ENCODE measurements around the gene CPNE2. TPM values are rescaled to one million over a fixed set of nuclear protein-coding genes. Genes with fewer than 3 reads are reported as not detected.

Gene CPNE2
- total RNA-seq, 1 donor from 2014 or later: 40.3 TPM

DNA sequence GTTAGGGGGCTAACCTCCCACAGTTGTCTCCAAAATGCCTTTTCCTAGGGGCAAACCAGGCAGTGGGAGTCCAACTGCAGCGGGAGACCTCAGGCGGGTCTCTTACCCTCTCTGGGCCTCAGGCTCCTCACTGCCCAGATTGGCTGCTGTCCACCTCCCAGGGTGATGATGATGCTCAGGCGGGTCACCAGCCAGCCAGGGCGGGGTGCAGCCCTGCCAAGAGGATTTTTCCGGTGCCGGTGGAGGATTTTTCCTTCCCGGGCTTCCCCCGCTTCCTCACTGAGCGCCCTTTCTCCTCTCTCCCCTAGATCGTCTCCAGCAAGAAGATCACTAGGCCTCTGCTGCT is 22.8 kb downstream of the CPNE2 start:
- Histone ChIP-seq H3K4me1 (peaks cover 20% of the 10 kb centered on the region), H3K27ac (peak overlapping the region; percentile 2), H3K4me3 (no peak overlapping the region), H3K9me3 (no peaks in the 10 kb centered on the region), H3K36me3 (peaks cover 0 to 30% of the 10 kb centered on the region in 2 donors), H3K27me3 (no peaks in the 10 kb centered on the region)
- intact Hi-C loops (cut with DNase I): no loop called here
- TF ChIP-seq POLR2A (IDR thresholded peaks at IDR 0.05) (no peak), POLR2AphosphoS5 (IDR thresholded peaks at IDR 0.05; ENCODE audit: insufficient read depth in 1 of 2, low read depth in 1 of 2) (no peak)
- DNase-seq (ENCODE audit: extremely low spot score in 2 of 2): no peak

DNA sequence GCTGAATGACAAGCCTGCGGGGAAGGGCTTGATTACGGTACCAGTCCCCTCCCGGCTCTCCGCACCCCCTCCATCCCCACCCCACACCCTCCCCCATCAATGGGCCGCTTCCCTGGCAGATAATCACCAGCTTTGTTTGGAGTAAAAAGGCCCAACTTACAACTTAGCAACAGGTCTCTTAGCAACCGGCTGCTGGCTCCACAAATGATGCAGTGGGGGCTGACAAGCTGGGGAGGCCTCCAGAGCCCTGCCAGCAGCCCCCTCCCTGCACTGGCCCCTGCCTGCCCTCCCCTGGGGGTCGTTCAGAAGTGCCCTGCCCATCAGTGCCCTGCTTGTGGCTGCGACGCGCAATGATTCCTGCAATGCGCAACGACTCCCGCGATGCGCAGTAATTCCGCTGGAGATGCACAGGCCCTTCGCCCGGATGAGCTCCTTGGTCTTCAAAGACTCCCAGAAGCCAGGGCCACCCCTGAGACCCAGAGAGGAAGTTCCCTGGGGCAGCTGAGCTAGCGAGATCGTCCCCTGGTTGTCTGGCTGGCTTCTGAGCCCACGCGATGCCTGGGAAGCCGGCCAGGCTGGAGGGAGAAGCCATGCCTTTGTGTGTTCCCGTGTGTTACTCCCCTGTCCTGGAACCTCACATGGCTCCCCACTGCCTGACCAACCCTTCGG is 23.3 kb downstream of the CPNE2 start:
- DNase-seq (ENCODE audit: extremely low spot score in 2 of 2): no peak
- TF ChIP-seq POLR2AphosphoS5 (IDR thresholded peaks at IDR 0.05; ENCODE audit: insufficient read depth in 1 of 2, low read depth in 1 of 2): no peak
- TF ChIP-seq POLR2A (IDR thresholded peaks at IDR 0.05): no peak
- TF ChIP-seq CTCF (IDR thresholded peaks at IDR 0.05): no peak
- H3K27me3 ChIP-seq: no peaks in the 10 kb centered on the region
- H3K9me3 ChIP-seq: no peaks in the 10 kb centered on the region
- intact Hi-C loops (cut with DNase I): no loop called here
- no peak overlapping the region for H3K4me3 ChIP-seq
- peak overlapping the region; percentile 2 for H3K27ac ChIP-seq
- H3K36me3 ChIP-seq: peaks cover 0 to 30% of the 10 kb centered on the region in 2 donors
- H3K4me1 ChIP-seq: peaks cover 20% of the 10 kb centered on the region

GRCh38 chr16:57118461-57119084 is 26.2 kb downstream of the CPNE2 start:
- no peak for DNase-seq (ENCODE audit: extremely low spot score in 2 of 2)
- Histone ChIP-seq H3K9me3 (no peaks in the 10 kb centered on the region), H3K27me3 (no peaks in the 10 kb centered on the region), H3K27ac (no peak overlapping the region), H3K36me3 (peaks cover 0 to 39% of the 10 kb centered on the region in 2 donors), H3K4me1 (peaks cover 9% of the 10 kb centered on the region), H3K4me3 (no peak overlapping the region)
- intact Hi-C loops (cut with DNase I): no loop called here
- no peak for TF ChIP-seq POLR2AphosphoS5 (IDR thresholded peaks at IDR 0.05; ENCODE audit: insufficient read depth in 1 of 2, low read depth in 1 of 2)
- TF ChIP-seq CTCF (IDR thresholded peaks at IDR 0.05): no peak
- no peak for TF ChIP-seq POLR2A (IDR thresholded peaks at IDR 0.05)

DNA sequence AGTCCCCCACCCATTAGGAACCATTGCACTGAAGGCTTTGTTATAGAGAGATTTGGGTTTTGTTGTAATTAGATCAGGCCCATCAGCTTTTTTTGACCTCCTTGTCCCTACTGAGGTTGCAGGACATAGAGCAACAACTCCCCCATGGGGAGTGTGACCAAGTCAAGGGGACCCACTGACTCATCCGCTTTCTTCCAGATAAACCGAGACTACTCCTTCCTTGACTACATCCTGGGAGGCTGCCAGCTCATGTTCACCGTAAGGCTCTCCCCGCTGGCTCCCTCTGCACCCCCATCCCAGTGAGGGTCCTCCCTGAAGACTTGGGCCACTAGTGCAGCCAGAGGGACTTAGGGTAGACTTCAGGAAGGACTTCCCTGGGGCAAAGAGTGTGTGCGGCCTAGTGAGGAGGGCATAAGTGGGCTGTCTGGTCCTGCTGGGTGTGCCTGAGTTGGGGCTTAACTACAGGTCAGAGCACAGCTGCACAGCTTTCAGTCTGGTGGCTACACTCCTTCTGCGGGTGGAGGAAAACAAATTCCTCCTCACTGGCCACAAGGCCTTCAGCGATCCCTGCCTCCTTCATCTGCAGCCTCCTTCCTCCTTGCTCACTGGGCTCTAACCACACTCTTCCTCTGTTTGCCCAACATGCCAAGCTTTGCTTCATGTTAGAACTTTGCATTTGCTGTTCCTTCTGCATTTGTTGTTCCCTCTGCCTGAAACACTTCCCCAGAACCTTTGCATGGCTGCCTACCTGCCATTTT is 31.0 kb downstream of the CPNE2 start:
- H3K4me1 ChIP-seq: no peaks in the 10 kb centered on the region
- DNase-seq (ENCODE audit: extremely low spot score in 2 of 2): no peak
- H3K4me3 ChIP-seq: no peak overlapping the region
- no peaks in the 10 kb centered on the region for H3K27me3 ChIP-seq
- TF ChIP-seq CTCF (IDR thresholded peaks at IDR 0.05): no peak
- TF ChIP-seq POLR2AphosphoS5 (IDR thresholded peaks at IDR 0.05; ENCODE audit: insufficient read depth in 1 of 2, low read depth in 1 of 2): no peak
- no peak for TF ChIP-seq POLR2A (IDR thresholded peaks at IDR 0.05)
- H3K27ac ChIP-seq: no peak overlapping the region
- intact Hi-C loops (cut with DNase I): no loop called here
- peaks cover 0 to 26% of the 10 kb centered on the region in 2 donors for H3K36me3 ChIP-seq
- H3K9me3 ChIP-seq: no peaks in the 10 kb centered on the region

DNA sequence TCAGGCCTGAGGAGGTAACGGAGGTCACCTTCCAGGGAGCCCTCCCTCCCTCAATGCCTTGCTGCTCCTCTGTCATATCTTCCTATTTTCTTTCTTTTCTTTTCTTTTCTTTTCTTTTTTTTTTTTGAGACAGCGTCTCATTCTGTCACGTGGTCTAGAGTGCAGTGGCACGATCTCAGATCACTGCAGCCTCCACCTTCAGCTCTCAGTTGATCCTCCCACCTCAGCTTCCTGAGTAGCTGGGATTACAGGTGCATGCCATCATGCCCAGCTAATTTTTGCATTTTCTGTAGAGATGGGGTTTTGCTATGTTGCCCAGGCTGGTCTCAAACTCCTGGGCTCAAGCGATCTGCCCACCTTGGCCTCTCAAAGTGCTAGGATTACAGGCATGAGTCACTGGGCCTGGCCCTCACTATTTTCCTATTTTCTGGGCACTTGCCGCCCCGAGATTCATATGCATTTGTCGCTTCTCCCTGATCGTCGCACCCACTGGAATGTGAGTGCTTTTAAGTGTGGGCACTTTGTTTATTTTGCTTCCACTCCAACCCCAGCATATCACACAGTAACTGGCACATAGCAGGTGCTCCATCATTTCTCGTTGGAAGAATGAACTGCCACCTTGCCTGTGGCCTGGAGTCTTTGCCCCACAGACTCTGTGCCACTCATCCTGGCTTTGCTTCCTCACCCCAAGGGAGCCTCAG is 31.7 kb downstream of the CPNE2 start:
- no peaks in the 10 kb centered on the region for H3K27me3 ChIP-seq
- H3K27ac ChIP-seq: no peak overlapping the region
- no peak for TF ChIP-seq CTCF (IDR thresholded peaks at IDR 0.05)
- no peak for TF ChIP-seq POLR2A (IDR thresholded peaks at IDR 0.05)
- TF ChIP-seq POLR2AphosphoS5 (IDR thresholded peaks at IDR 0.05; ENCODE audit: insufficient read depth in 1 of 2, low read depth in 1 of 2): no peak
- intact Hi-C loops (cut with DNase I): no loop called here
- no peak for DNase-seq (ENCODE audit: extremely low spot score in 2 of 2)
- H3K9me3 ChIP-seq: no peaks in the 10 kb centered on the region
- peaks cover 0 to 21% of the 10 kb centered on the region in 2 donors for H3K36me3 ChIP-seq
- H3K4me3 ChIP-seq: no peak overlapping the region
- H3K4me1 ChIP-seq: no peaks in the 10 kb centered on the region

Measured in vagina (tissue), 2 donors.